NCI-H2081 treated with DMSO at 0.1 percent for 48 hours (cell line): ENCODE results near the gene PIAS4.

Experiments used
- DNase-seq: peaks from one replicate; lab custom pipeline; 2025; lab: John Stamatoyannopoulos, UW

Gene PIAS4

GRCh38 chr19:4023600-4024398 lies 16.3 kb downstream of the PIAS4 start:
- DNase-seq: no peak

- no peak for DNase-seq
Observed at GRCh38 chr19:4025317-4025716, 17.8 kb downstream of the PIAS4 start.

GRCh38 chr19:4027146-4027545 lies 19.6 kb downstream of the PIAS4 start:
- no peak for DNase-seq

DNA sequence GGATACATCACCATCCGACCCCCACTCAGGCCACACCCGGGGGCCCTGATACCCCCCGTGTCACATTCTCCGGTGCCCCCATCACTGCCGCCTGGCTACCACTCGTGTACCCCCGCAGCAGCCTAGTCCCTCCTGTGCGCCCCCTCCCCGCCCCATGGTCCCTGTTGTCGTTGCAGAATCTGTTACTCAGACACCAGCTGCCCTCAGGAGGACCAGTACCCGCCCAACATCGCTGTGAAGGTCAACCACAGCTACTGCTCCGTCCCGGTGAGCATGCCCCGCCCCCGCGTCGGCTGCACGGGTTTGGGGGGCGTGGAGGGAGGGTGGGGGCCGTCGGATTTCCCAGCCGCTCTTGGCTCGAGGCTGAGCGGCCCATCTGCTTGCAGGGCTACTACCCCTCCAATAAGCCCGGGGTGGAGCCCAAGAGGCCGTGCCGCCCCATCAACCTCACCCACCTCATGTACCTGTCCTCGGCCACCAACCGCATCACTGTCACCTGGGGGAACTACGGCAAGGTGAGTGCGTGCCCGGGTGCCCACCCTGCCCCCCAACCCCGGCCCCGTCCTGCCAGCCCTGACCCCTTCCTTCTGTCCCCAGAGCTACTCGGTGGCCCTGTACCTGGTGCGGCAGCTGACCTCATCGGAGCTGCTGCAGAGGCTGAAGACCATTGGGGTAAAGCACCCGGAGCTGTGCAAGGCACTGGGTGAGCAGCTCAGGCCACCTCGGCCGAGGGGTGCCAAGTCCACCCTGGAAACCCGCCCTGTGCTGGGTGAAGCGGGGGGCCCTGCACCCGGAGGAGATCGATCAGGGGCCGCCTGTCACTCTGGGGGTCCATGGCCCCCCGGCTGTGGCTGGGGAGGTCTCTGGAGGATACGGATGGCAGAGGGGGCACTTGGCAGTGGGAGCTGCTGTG lies 21.1 kb downstream of the PIAS4 start:
- no peak for DNase-seq

DNA sequence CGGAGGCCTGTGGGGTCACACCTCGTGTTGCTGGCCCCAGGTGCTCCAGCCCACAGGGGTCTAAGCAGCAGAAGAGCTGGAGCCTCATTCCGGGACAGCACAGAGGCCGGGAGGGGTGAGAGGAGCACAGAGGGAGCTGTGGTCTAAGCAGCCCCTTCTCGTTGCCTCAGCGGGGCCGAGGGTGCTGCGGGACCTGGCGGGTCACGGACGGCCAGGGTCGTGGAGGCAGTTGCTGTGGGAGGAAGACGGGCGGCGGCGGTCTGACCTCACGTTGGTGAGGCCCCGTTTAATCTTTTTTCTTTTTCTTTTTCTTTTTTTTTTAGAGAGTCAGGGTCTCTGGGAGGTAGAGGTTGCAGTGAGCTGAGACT lies 21.7 kb downstream of the PIAS4 start:
- DNase-seq: no peak

- DNase-seq: no peak
Observed at GRCh38 chr19:4030552-4030951, 23.0 kb downstream of the PIAS4 start.

- DNase-seq: no peak
Observed at GRCh38 chr19:4030981-4031380, 23.4 kb downstream of the PIAS4 start.

GRCh38 chr19:4031420-4031819 lies 23.9 kb downstream of the PIAS4 start:
- no peak for DNase-seq

DNA sequence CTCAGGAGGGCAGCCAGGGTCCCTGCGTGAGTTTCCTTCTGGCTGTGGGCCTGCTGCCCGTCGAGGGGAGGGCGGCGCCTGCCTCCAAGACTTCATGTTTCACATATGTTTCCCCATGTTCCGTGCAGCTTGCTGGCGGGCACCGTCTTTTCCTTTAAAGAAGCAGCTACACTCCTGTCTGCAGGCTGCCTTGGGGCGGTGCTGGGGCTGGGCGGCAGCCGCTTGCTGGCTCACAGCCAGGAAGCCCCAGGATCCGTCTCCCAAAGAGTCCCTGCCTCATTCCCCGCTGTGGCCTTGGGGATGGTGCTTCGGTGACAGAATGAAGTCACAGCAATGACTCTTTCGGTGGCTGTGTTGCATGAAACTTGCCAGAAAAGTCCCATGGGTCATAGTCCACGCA lies 24.9 kb downstream of the PIAS4 start:
- DNase-seq: no peak

GRCh38 chr19:4033028-4033956 lies 25.8 kb downstream of the PIAS4 start:
- DNase-seq: no peak

DNA sequence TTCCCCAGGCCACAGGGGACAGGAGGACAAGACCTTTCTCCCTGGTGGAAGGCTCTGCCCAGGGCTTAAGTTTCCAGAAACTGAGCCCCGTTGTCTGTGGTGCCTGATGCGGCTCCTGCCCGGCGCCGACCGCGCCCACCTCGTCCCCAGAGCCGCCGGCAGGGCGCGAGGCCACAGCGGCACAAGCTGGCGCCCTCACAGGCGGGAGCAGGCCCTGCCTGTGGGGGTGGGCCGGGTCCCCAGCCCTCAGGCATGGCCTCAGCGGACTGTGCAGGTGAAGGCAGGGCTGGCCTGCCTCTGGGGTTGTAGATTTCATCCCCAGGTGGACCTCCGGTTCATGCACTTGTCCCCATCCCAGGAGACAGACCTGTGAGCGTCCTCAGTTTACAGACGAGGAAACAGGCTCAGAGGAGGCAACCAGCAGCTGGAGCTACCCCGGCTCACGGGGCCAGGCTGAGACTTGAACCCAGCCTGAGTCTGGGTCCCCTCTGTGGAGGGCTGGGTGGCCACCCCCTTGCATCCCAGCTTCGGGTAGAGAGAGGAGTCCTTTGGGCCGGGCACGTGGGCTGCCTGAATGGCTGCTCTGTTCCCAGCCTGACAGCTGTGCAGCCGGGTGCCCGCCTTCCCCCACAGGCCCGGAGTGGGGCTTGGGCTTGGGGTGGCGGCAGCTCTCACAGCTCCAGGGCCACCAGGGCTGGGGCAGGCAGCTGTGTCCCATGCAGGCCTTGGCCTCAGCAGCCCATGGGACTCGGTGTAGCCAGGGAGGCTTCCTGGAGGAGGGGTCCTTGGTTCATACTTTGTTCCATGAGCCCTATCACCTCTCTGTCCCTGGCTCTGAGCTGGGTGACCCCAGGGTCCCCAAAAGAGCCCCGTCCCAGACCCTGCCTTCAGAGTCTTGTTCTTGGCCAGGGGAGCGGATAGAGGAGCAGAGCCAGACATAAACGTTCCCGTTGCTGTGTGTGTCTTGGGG lies 26.8 kb downstream of the PIAS4 start:
- no peak for DNase-seq

- no peak for DNase-seq
Observed at GRCh38 chr19:4035018-4035566, 27.6 kb downstream of the PIAS4 start.

DNA sequence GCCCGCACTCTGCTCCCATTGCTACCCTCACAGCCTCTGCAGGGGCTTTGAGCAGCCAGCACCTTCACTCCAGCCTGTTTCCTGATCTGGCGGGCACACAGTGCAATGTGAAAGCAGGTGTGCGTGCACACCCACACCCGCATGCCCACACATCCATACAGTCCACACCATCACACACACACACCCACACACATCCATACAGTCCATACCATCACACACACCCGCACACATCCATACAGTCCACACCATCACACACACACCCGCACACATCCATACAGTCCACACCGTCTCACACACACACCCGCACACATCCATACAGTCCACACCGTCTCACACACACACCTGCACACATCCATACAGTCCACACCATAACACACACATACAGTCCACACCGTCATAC lies 28.0 kb downstream of the PIAS4 start:
- DNase-seq: no peak

- DNase-seq: no peak
Observed at GRCh38 chr19:4036576-4037300, 29.2 kb downstream of the PIAS4 start.

DNA sequence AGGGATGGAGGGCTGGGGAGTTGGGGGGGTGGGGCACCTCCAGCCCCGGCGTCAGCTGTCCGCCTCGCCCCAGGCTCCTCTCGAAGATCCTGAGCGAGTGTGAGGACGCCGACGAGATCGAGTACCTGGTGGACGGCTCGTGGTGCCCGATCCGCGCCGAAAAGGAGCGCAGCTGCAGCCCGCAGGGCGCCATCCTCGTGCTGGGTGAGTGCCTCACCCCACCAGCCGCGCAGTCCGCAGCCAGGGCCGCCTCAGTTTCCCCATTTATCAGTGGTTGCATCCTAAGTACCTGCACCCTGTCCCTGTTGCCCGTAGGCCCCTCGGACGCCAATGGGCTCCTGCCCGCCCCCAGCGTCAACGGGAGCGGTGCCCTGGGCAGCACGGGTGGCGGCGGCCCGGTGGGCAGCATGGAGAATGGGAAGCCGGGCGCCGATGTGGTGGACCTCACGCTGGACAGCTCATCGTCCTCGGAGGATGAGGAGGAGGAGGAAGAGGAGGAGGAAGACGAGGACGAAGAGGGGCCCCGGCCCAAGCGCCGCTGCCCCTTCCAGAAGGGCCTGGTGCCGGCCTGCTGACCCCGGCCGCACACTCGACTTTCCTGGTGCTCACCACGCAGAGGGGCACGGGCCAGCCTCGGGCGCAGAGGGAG lies 29.9 kb downstream of the PIAS4 start:
- no peak for DNase-seq

GRCh38 chr19:4038057-4038456 lies 30.5 kb downstream of the PIAS4 start:
- DNase-seq: no peak

GRCh38 chr19:4038661-4039423 lies 31.3 kb downstream of the PIAS4 start:
- DNase-seq: no peak

DNA sequence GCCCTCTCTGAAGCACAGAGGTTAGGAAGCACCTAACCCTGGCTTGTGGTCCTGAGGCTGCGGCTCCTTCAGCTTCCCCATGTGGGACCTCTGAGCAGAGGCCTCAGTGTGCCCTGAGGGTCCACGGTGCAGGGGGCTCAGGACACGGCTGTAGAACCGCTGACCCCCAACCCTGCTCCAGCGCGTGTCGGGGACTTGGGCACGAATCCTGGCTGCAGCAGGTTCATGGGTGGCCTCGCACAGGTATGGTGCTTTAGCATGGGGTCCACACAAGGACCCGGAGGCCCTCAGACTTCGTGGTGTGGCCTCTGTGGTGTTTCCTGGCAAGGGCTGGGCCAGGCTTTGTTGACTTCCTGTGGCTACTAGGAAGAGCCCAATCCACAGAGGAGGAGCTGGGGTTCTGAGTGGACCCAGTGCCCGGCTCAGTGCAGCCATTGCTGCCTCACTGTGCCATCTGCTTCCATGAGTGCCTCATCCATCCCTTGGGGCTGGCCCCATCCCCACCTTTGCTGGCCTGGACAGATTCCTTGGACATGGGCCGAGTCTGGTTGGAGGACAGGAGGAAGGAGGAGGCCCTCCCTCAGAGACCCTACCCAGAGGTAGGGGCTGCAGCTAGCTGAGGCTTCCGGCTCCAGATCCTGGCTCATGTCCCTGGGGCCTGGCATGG lies 34.7 kb downstream of the PIAS4 start:
- no peak for DNase-seq
